Endothelial cell of umbilical vein (primary cell): ENCODE measurements around the gene CALCOCO1. TPM values are rescaled to one million over a fixed set of nuclear protein-coding genes. Genes with fewer than 3 reads are reported as not detected.
A peak's percentile ranks its signal among the peaks of the same experiment; 100 is the strongest.

Experiments
- BruUV-seq: library from RNA; stranded (reverse); fragments of 400-500 nt; replicated peaks from 2 replicates; lab custom pipeline; 2021; lab: Mats Ljungman, UMichigan
- CTCF ChIA-PET: fragments of 300-600, 350-600 bp; sonication (Branson Sonifier 250); formaldehyde crosslinking; loops from one replicate; lab custom pipeline; 2021; ENCODE audit warnings: antibody characterized with exemption, inconsistent platforms; lab: Charles Lee
- POLR2A ChIA-PET: fragments of 300-600, 350-600 bp; sonication (Branson Sonifier 250); formaldehyde crosslinking; loops from one replicate; lab custom pipeline; 2021; ENCODE audit warnings: antibody characterized with exemption, inconsistent platforms; lab: Charles Lee
- DNase-seq: peaks from one replicate; pipeline ENCODE4 v3.0.0-alpha.2; 2011; ENCODE audit warnings: low read depth, low spot score
- FAIRE-seq: peaks from 2 replicates; lab custom pipeline; 2011; peaks lifted over from hg19 to GRCh38; lab: Jason Lieb, UNC
- H2AFZ ChIP-seq: 2 replicates; pipeline ENCODE4 v1.6.0; 2012; ENCODE audit warnings: low read depth, low read length, control low read depth, inconsistent platforms
- H3K27ac ChIP-seq: 2 replicates; pipeline ENCODE4 v1.5.1; 2011; ENCODE audit warnings: low read depth, mild to moderate bottlenecking, control low read depth, low read length, moderate library complexity; ENCODE audit not compliant: insufficient read depth
- H3K27me3 ChIP-seq, 2 experiments: 2 replicates each; pipeline versions ENCODE4 v1.6.0 to v1.6.1; 2011; ENCODE audit warnings: low read length in 2 of 2, mixed read lengths in 1 of 2; ENCODE audit not compliant: control insufficient read depth in 2 of 2, insufficient read depth in 2 of 2
- H3K36me3 ChIP-seq, 2 experiments: 2 replicates in 1 of 2; 3 replicates in 1 of 2; pipeline ENCODE4 v1.5.1; 2011; ENCODE audit warnings: low read length in 2 of 2, mild to moderate bottlenecking in 1 of 2, moderate library complexity in 1 of 2; ENCODE audit not compliant: control insufficient read depth in 2 of 2, insufficient read depth in 2 of 2; ENCODE audit errors: extremely low read depth in 1 of 2
- H3K4me1 ChIP-seq: 3 replicates; pipeline ENCODE4 v1.5.1; 2011; ENCODE audit warnings: mild to moderate bottlenecking, low read length; ENCODE audit not compliant: control insufficient read depth, insufficient read depth; ENCODE audit errors: extremely low read depth
- H3K4me2 ChIP-seq: 2 replicates; pipeline ENCODE4 v1.6.1; 2011; ENCODE audit warnings: low read length, control low read depth, mixed read lengths; ENCODE audit not compliant: insufficient read depth
- H3K4me3 ChIP-seq, 3 experiments: fragments of 200-600 bp in 1 of 3; sonication (generic), shearing (Covaris generic) in 1 of 3; replicated peaks in 1 of 3; 2 replicates each; pipeline ENCODE4 v1.5.1; 2011 to 2016; ENCODE audit warnings: control low read depth in 3 of 3, low read length in 3 of 3, mild to moderate bottlenecking in 2 of 3, inconsistent platforms in 1 of 3, low read depth in 1 of 3, moderate library complexity in 1 of 3; ENCODE audit not compliant: insufficient read depth in 1 of 3
- H3K79me2 ChIP-seq: 2 replicates; pipeline ENCODE4 v1.6.0; 2012; ENCODE audit warnings: low read length, inconsistent platforms; ENCODE audit not compliant: control insufficient read depth, insufficient read depth
- H3K9ac ChIP-seq: replicated peaks from 2 replicates; pipeline ENCODE3; 2011; ENCODE audit warnings: low read length, control low read depth; ENCODE audit not compliant: insufficient read depth; ENCODE audit errors: extremely low read depth
- H3K9me1 ChIP-seq: replicated peaks from 3 replicates; pipeline ENCODE4 v1.6.0; 2011; ENCODE audit warnings: mild to moderate bottlenecking, low read length; ENCODE audit not compliant: control insufficient read depth, insufficient read depth; ENCODE audit errors: extremely low read depth
- H3K9me3 ChIP-seq: replicated peaks from 2 replicates; pipeline ENCODE4 v1.5.1; 2012; ENCODE audit warnings: low read length, inconsistent platforms; ENCODE audit not compliant: control insufficient read depth, insufficient read depth
- H4K20me1 ChIP-seq: replicated peaks from 2 replicates; pipeline ENCODE3; 2011; ENCODE audit warnings: mild to moderate bottlenecking, low read length; ENCODE audit not compliant: control insufficient read depth, insufficient read depth; ENCODE audit errors: extremely low read depth
- CTCF ChIP-seq, 2 donors: IDR thresholded peaks; 1 replicate in 1 of 2; 2 replicates in 1 of 2; pipeline ENCODE4 v1.5.1; 2011; ENCODE audit warnings: low read length in 2 of 2, mild to moderate bottlenecking in 2 of 2, moderate library complexity in 2 of 2, control low read depth in 1 of 2, inconsistent platforms in 1 of 2, low read depth in 1 of 2; ENCODE audit not compliant: insufficient read depth in 1 of 2; ENCODE audit errors: extremely low read depth in 1 of 2
- EZH2 ChIP-seq: IDR thresholded peaks from 2 replicates; pipeline ENCODE4 v1.6.1; 2012; ENCODE audit warnings: borderline replicate concordance, low read depth, mild to moderate bottlenecking, moderate library complexity, low read length, inconsistent platforms; ENCODE audit not compliant: severe bottlenecking
- FOS ChIP-seq: IDR thresholded peaks from 2 replicates; pipeline ENCODE4 v1.6.1; 2011; ENCODE audit warnings: mild to moderate bottlenecking, low read length, moderate library complexity, borderline replicate concordance; ENCODE audit not compliant: insufficient read depth
- GATA2 ChIP-seq: IDR thresholded peaks from 2 replicates; pipeline ENCODE4 v1.7.0; 2011; ENCODE audit warnings: low read depth, mild to moderate bottlenecking, moderate library complexity, mixed read lengths, low read length; ENCODE audit not compliant: insufficient read length, insufficient read depth
- MYC ChIP-seq: IDR thresholded peaks from one replicate; pipeline ENCODE4 v1.6.1; 2011; ENCODE audit warnings: mild to moderate bottlenecking, low read depth, low read length
- POLR2A ChIP-seq: IDR thresholded peaks from 2 replicates; pipeline ENCODE4 v1.6.1; 2012; ENCODE audit warnings: low read depth, mild to moderate bottlenecking, control low read depth, low read length
- POLR2AphosphoS5 ChIP-seq: IDR thresholded peaks from 2 replicates; pipeline ENCODE4 v1.6.1; 2012; ENCODE audit warnings: low read depth, mild to moderate bottlenecking, control low read depth, low read length, moderate library complexity; ENCODE audit not compliant: insufficient read depth
- dilution Hi-C: fragments of 300-500 bp; cut with MboI; formaldehyde crosslinking; loops from one replicate; pipeline ENCODE4 v1.15.0; 2019; ENCODE audit warnings: low sequenced_read_pairs; ENCODE audit not compliant: extremely low pct_ligation_motif_present
- intact Hi-C: fragments of 100-400 bp; cut with micrococcal nuclease; formaldehyde crosslinking; loops from one replicate; pipeline ENCODE4 v1.10.0; 2022
- polyA plus RNA-seq, 4 experiments: library from polyadenylated mRNA; depleted of rRNA in 3 of 4; stranded (reverse) in 3 of 4; unstranded in 1 of 4; fragments of >200 nt; gene quantifications; 2 replicates each; pipeline versions ENCODE4 v1.2.1 to v1.2.3, GENCODE V29; 2011 to 2012; ENCODE audit warnings: missing spikeins in 1 of 4
- total RNA-seq: library from RNA; stranded (reverse); gene quantifications from 2 replicates; pipeline ENCODE4 v1.2.3, GENCODE V29; 2021

Gene CALCOCO1
- total and polyA plus RNA-seq, 2 donors (not counting 3 experiments of a cell fraction or from before 2014, with no cell fraction given): 70.9 to 135 TPM

GRCh38 chr12:53695152-53696145 is 31.8 kb downstream of the CALCOCO1 start:
- no TSS peak for BruUV-seq
- Histone ChIP-seq H3K79me2 (no peaks in the 10 kb centered on the region), H3K27ac (no peak overlapping the region), H3K36me3 (no peaks in the 10 kb centered on the region), H3K9me3 (no peaks in the 10 kb centered on the region), H4K20me1 (no peaks in the 10 kb centered on the region), H3K27me3 (peaks cover 30 to 53% of the 10 kb centered on the region in 2 experiments), H2AFZ (peak overlapping the region; percentile 73), H3K9ac (peak overlapping the region; percentile 30), H3K4me1 (peaks cover 8% of the 10 kb centered on the region), H3K4me2 (peak overlapping the region; percentile 30), H3K9me1 (no peaks in the 10 kb centered on the region), H3K4me3 (peak overlapping the region; percentile 10 to 39 (median 11))
- FAIRE-seq: peak; percentile 35
- intact Hi-C loops (loop anchor here (1.0 kb wide), 1 partner anchor 19 kb away; the partner anchor contains the start of gene ATP5MC2), dilution Hi-C loops (no loop called here)
- POLR2A ChIA-PET: no interaction called here
- TF ChIP-seq GATA2: no peak
- TF ChIP-seq CTCF (IDR thresholded peaks at IDR 0.05; ENCODE audit: extremely low read depth in 1 of 2, insufficient read depth in 1 of 2, low read depth in 1 of 2, low read length in 2 of 2): peak in 1 of 2 donors; percentile 44
- no peak for TF ChIP-seq POLR2A
- TF ChIP-seq POLR2AphosphoS5: no peak
- TF ChIP-seq MYC: no peak
- no peak for TF ChIP-seq EZH2
- no peak for TF ChIP-seq FOS
- DNase-seq: peak; percentile 55
- CTCF ChIA-PET: interaction anchor here (0.8 to 20.3 kb wide), 5 partner anchors 18 to 154 kb away, joined by 3 to 719 read pairs (median 4); partner anchors contain the start of genes ATP5MC2 and CALCOCO1
